Right lobe of liver (tissue), 6 donors: ENCODE measurements around the gene ARMC9. TPM values are rescaled to one million over a fixed set of nuclear protein-coding genes. Genes with fewer than 3 reads are reported as not detected.

Experiments
- ATAC-seq, 4 donors: fragments of 200-7000 bp; cut with Tn5 transposase; one replicate each; pipeline ENCODE4 v1.9.1; 2020; ENCODE audit warnings: mild to moderate bottlenecking in 4 of 4, moderate library complexity in 4 of 4
- DNase-seq, 3 donors: peaks; one replicate each; pipeline ENCODE4 v3.0.0-alpha.2; 2020
- H3K27ac ChIP-seq, 3 donors: fragments of 200-600 bp; one replicate each; pipeline ENCODE4 v1.8.0; 2022
- H3K27me3 ChIP-seq, 2 donors: fragments of 200-600 bp; one replicate each; pipeline ENCODE4 v1.8.0; 2022
- H3K36me3 ChIP-seq, 4 donors: fragments of 200-600 bp; sonication (generic) in 1 of 4; one replicate each; pipeline versions ENCODE4 v1.5.1 to v1.8.0; 2017 to 2022; ENCODE audit warnings: control low read depth in 1 of 4
- H3K4me1 ChIP-seq, 4 donors: fragments of 200-600 bp; sonication (generic) in 1 of 4; one replicate each; pipeline versions ENCODE4 v1.5.1 to v1.8.0; 2017 to 2022; ENCODE audit warnings: control low read depth in 1 of 4
- H3K4me3 ChIP-seq, 3 donors: fragments of 200-600 bp; one replicate each; pipeline ENCODE4 v1.8.0; 2022
- H3K9me3 ChIP-seq, 4 donors: fragments of 200-600 bp; sonication (generic) in 1 of 4; one replicate each; pipeline versions ENCODE4 v1.5.1 to v1.8.0; 2017 to 2022; ENCODE audit warnings: control low read depth in 1 of 4
- POLR2A ChIP-seq: fragments of 450-650 bp; IDR thresholded peaks from one replicate; pipeline ENCODE4 v1.6.1; 2017; ENCODE audit warnings: antibody characterized with exemption, mild to moderate bottlenecking
- WGBS: methylation state at CpG from one replicate; pipeline ENCODE4 v1.1.6; 2018; ENCODE audit warnings: low coverage, low lambda C conversion rate; ENCODE audit not compliant: insufficient coverage; ENCODE audit errors: missing lambda C conversion rate; 5-methylcytosine and 5-hydroxymethylcytosine counted together
- intact Hi-C, 2 donors: fragments of 100-400 bp; cut with DNase I; formaldehyde crosslinking; loops; one replicate each; pipeline versions ENCODE4 v1.11.2 to v1.14.1; 2022
- total RNA-seq, 6 experiments: library from RNA; depleted of rRNA in 2 of 6; stranded (reverse); fragments of >200 nt in 2 of 6; fragmentation: NEBNext Ultra II Directional in 3 of 6; extraction: Animal tissue kit (Norgen Biotek cat#: 25700) in 3 of 6; gene quantifications; one replicate each; pipeline versions ENCODE4 v1.1.0 to v1.2.4, GENCODE V29; 2016 to 2023
- TF ChIP-seq, protein P1 (sequence below), 4 donors: fragments of 200-600 bp in 3 of 4; fragments of 450-650 bp in 1 of 4; IDR thresholded peaks; one replicate each; pipeline versions ENCODE4 v1.5.1 to v1.8.0; 2016 to 2022; ENCODE audit warnings: antibody characterized with exemption in 4 of 4, mild to moderate bottlenecking in 2 of 4
- donor health status: DM: no; HTN: yes; CAD: no.
- donor health status: DM: no; HTN: no; CAD: no.
- donor health status: DM: no; HTN: no; CAD: no.
- donor health status: DM: no; HTN: yes; CAD: no.
- donor health status: DM: no; HTN: yes; CAD: no.

The ARMC9 gene
- total RNA-seq, 6 experiments from 2014 or later = 1.5 to 7.7 (median 2.4) TPM

DNA sequence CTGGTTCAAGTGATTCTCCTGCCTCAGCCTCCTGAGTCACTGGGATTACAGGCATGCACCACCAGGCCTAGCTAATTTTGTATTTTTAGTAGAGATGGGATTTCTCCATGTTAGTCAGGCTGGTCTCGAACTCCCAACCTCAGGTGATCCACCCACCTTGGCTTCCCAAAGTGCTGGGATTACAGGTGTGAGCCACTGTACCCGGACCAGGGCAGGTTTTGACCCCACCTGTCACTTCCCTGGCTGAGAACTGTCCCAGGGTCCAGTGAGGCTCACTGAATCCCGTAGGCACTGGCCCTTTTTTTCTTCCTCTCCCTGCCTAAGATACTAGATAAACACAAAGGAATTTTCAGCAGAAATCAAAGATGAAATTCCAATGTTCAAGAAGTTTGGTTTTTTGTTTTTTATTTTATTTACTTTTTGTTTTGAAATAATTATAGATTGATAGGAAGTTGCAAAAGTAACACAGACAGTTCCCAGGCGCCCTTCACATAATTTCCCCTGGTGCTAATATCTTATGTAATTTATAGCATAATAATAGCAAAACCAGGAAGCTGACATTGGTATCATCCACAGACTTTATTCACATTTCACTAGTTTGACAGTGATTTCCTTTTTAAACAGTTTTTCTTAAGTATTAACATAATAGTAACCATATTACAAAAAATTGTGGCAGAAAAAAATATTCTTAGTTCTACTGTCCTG, 144.7 kb downstream of the ARMC9 start:
- Histone ChIP-seq H3K9me3 (no peaks in the 10 kb centered on the region), H3K27me3 (no peaks in the 10 kb centered on the region), H3K36me3 (no peaks in the 10 kb centered on the region), H3K4me3 (no peak overlapping the region), H3K27ac (peak overlapping the region in 2 of 3 donors; percentile 15 to 40), H3K4me1 (no peaks in the 10 kb centered on the region)
- TF ChIP-seq POLR2A = no peak
- TF ChIP-seq, protein P1, sequence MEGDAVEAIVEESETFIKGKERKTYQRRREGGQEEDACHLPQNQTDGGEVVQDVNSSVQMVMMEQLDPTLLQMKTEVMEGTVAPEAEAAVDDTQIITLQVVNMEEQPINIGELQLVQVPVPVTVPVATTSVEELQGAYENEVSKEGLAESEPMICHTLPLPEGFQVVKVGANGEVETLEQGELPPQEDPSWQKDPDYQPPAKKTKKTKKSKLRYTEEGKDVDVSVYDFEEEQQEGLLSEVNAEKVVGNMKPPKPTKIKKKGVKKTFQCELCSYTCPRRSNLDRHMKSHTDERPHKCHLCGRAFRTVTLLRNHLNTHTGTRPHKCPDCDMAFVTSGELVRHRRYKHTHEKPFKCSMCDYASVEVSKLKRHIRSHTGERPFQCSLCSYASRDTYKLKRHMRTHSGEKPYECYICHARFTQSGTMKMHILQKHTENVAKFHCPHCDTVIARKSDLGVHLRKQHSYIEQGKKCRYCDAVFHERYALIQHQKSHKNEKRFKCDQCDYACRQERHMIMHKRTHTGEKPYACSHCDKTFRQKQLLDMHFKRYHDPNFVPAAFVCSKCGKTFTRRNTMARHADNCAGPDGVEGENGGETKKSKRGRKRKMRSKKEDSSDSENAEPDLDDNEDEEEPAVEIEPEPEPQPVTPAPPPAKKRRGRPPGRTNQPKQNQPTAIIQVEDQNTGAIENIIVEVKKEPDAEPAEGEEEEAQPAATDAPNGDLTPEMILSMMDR (IDR thresholded peaks at IDR 0.05) = no peak
- peak in 2 of 4 donors; percentile 21 to 31 for ATAC-seq
- DNase-seq = no peak
- 66% methylated on average over 4 of the region's 4 CpGs for WGBS
- intact Hi-C loops = no loop called here

GRCh38 chr2:231343988-231344387, 145.6 kb downstream of the ARMC9 start:
- TF ChIP-seq, protein P1 (IDR thresholded peaks at IDR 0.05) = no peak
- TF ChIP-seq POLR2A = no peak
- Histone ChIP-seq H3K27ac (no peak overlapping the region), H3K36me3 (no peaks in the 10 kb centered on the region), H3K27me3 (no peaks in the 10 kb centered on the region), H3K4me3 (no peak overlapping the region), H3K4me1 (no peaks in the 10 kb centered on the region), H3K9me3 (no peaks in the 10 kb centered on the region)
- intact Hi-C loops = no loop called here
- no peak for ATAC-seq
- 74% methylated on average over 3 of the region's 3 CpGs for WGBS
- DNase-seq = no peak

- no peaks in the 10 kb centered on the region for H3K27me3 ChIP-seq
- no peaks in the 10 kb centered on the region for H3K4me1 ChIP-seq
- no peak for ATAC-seq
- H3K4me3 ChIP-seq = no peak overlapping the region
- TF ChIP-seq, protein P1 (IDR thresholded peaks at IDR 0.05) = no peak
- no peak for TF ChIP-seq POLR2A
- no peaks in the 10 kb centered on the region for H3K9me3 ChIP-seq
- 67% methylated on average over 4 of the region's 8 CpGs for WGBS
- DNase-seq = no peak
- no peaks in the 10 kb centered on the region for H3K36me3 ChIP-seq
- intact Hi-C loops = no loop called here
- no peak overlapping the region for H3K27ac ChIP-seq
These were observed 146.4 kb downstream of the ARMC9 start for GRCh38 chr2:231344851-231345250.

DNA sequence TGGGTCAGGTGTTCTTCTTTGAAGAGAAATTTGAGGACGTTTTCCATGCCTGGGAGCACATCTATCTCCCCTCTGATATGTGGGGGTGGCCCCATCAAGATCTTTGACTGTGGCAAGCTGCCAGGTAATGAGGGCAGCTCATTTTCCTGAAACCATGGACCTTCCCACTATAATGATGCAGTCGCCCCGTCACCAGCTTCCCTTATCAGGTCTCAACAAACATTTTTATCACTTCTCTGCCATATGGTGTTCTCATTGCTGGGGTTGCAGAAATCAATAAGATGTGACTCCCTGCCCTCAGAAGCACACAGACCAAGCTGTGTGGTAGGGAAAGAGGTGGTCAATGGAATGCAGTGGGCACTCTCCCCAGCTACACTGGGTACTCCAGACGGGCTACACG, 148.7 kb downstream of the ARMC9 start:
- Histone ChIP-seq H3K36me3 (no peaks in the 10 kb centered on the region), H3K4me3 (no peak overlapping the region), H3K4me1 (no peaks in the 10 kb centered on the region), H3K27me3 (no peaks in the 10 kb centered on the region), H3K9me3 (no peaks in the 10 kb centered on the region), H3K27ac (no peak overlapping the region)
- 34% methylated on average over 5 of the region's 5 CpGs for WGBS
- ATAC-seq = no peak
- TF ChIP-seq, protein P1 (IDR thresholded peaks at IDR 0.05) = no peak
- TF ChIP-seq POLR2A = no peak
- intact Hi-C loops = no loop called here
- DNase-seq = peak in 1 of 3 donors; percentile 18
